HepG2 (cell line): ENCODE results near the gene CCDC57. TPM values are rescaled to one million over a fixed set of nuclear protein-coding genes. Genes with fewer than 3 reads are reported as not detected.

Experiments
- ATAC-seq: fragments of 200-7000 bp; cut with Tn5 transposase; 3 replicates; pipeline ENCODE4 v1.9.1; 2020; ENCODE audit warnings: mild to moderate bottlenecking, moderate library complexity
- BruUV-seq: library from RNA; stranded (reverse); fragments of 400-500 nt; replicated peaks from 2 replicates; lab custom pipeline; 2021; lab: Mats Ljungman, UMichigan
- CTCF ChIA-PET: fragments of 300-600 bp; formaldehyde crosslinking; extraction: SDS; loops from one replicate; lab custom pipeline; 2021; ENCODE audit warnings: low total read pairs, inconsistent platforms, low intra/inter-chr PET ratio; lab: Yijun Ruan, JAX
- POLR2A ChIA-PET: fragments of 350-600 bp; sonication (Branson Sonifier 250); formaldehyde crosslinking; loops from one replicate; lab custom pipeline; 2020; ENCODE audit warnings: antibody characterized with exemption, inconsistent platforms; lab: Yijun Ruan, JAX
- DNase-seq: peaks from one replicate; pipeline ENCODE4 v3.0.0-alpha.2; 2015; ENCODE audit warnings: low spot score
- FAIRE-seq: peaks from 3 replicates; lab custom pipeline; 2011; peaks lifted over from hg19 to GRCh38; lab: Jason Lieb, UNC
- H2AFZ ChIP-seq: one replicate; pipeline ENCODE4 v1.6.1; 2011; ENCODE audit warnings: low read length, inconsistent platforms
- H3K27ac ChIP-seq: fragments of 300-600 bp; 3 replicates; pipeline ENCODE4 v1.8.0; 2011; ENCODE audit warnings: mixed run types, mild to moderate bottlenecking, mixed read lengths, low read length, inconsistent platforms; ENCODE audit not compliant: insufficient read depth; ENCODE audit errors: extremely low read length
- H3K27me3 ChIP-seq, 2 experiments: fragments of 200-600 bp in 1 of 2; 2 replicates in 1 of 2; 3 replicates in 1 of 2; pipeline versions ENCODE4 v1.6.0 to v1.8.0; 2011; ENCODE audit warnings: low read length in 2 of 2, mild to moderate bottlenecking in 2 of 2, moderate library complexity in 2 of 2, inconsistent platforms in 1 of 2; ENCODE audit not compliant: insufficient read depth in 2 of 2, control insufficient read depth in 1 of 2
- H3K36me3 ChIP-seq, 2 experiments: fragments of 200-600 bp in 1 of 2; replicated peaks in 1 of 2; 2 replicates in 1 of 2; 3 replicates in 1 of 2; pipeline versions ENCODE4 v1.5.1 to v1.8.0; 2011; ENCODE audit warnings: low read length in 2 of 2, inconsistent platforms in 1 of 2; ENCODE audit not compliant: insufficient read depth in 2 of 2, control insufficient read depth in 1 of 2
- H3K4me1 ChIP-seq: 2 replicates; pipeline ENCODE4 v1.5.1; 2012; ENCODE audit warnings: low read length, inconsistent platforms; ENCODE audit not compliant: insufficient read depth
- H3K4me2 ChIP-seq: 2 replicates; pipeline ENCODE4 v1.6.0; 2011; ENCODE audit warnings: low read depth, low read length, inconsistent platforms
- H3K4me3 ChIP-seq, 3 experiments: fragments of 200-600 bp in 1 of 3; sonication (generic), shearing (Covaris generic) in 1 of 3; replicated peaks in 1 of 3; 2 replicates each; pipeline ENCODE4 v1.5.1; 2011 to 2016; ENCODE audit warnings: low read length in 3 of 3, inconsistent platforms in 2 of 3, low read depth in 2 of 3, mild to moderate bottlenecking in 2 of 3, control low read depth in 1 of 3, mixed read lengths in 1 of 3; ENCODE audit not compliant: insufficient read depth in 1 of 3
- H3K79me2 ChIP-seq: one replicate; pipeline ENCODE4 v1.6.1; 2011; ENCODE audit warnings: low read length, inconsistent platforms; ENCODE audit not compliant: insufficient read depth
- H3K9ac ChIP-seq: 2 replicates; pipeline ENCODE4 v1.6.0; 2011; ENCODE audit warnings: mild to moderate bottlenecking, low read depth, low read length, inconsistent platforms; ENCODE audit not compliant: insufficient read depth
- H3K9me3 ChIP-seq: 2 replicates; pipeline ENCODE4 v1.5.1; 2012; ENCODE audit warnings: mild to moderate bottlenecking, low read length
- H4K20me1 ChIP-seq: 2 replicates; pipeline ENCODE4 v1.6.0; 2011; ENCODE audit warnings: inconsistent platforms, mild to moderate bottlenecking, low read length, moderate library complexity; ENCODE audit not compliant: insufficient read depth
- CAMTA2 ChIP-seq: sonication (generic); formaldehyde crosslinking; IDR thresholded peaks from 2 replicates; pipeline ENCODE4 v1.4.0; 2020; ENCODE audit warnings: mild to moderate bottlenecking, missing genetic modification reagents, borderline replicate concordance
- ETV5 ChIP-seq: IDR thresholded peaks from 2 replicates; pipeline ENCODE4 v1.6.1; 2018; ENCODE audit warnings: missing biosample characterization, missing genetic modification reagents, inconsistent platforms, borderline replicate concordance
- HIC2 ChIP-seq: sonication (generic); formaldehyde crosslinking; IDR thresholded peaks from 2 replicates; pipeline ENCODE4 v1.9.0; 2022; ENCODE audit warnings: low read depth, missing genetic modification reagents
- HINFP ChIP-seq: sonication (generic); formaldehyde crosslinking; IDR thresholded peaks from 2 replicates; pipeline ENCODE4 v1.4.0; 2020; ENCODE audit warnings: low read depth, mild to moderate bottlenecking, missing genetic modification reagents
- KMT2B ChIP-seq: IDR thresholded peaks from 2 replicates; pipeline ENCODE4 v1.6.1; 2016; ENCODE audit warnings: missing genetic modification reagents, missing compliant biosample characterization
- SAP130 ChIP-seq: IDR thresholded peaks from 2 replicates; pipeline ENCODE4 v1.6.1; 2016; ENCODE audit warnings: low read depth
- ZNF318 ChIP-seq: sonication (generic); formaldehyde crosslinking; IDR thresholded peaks from 2 replicates; pipeline ENCODE4 v1.4.0; 2020; ENCODE audit warnings: mild to moderate bottlenecking, missing genetic modification reagents
- WGBS: methylation state at CpG from one replicate; pipeline ENCODE4 v1.1.6; 2017; ENCODE audit warnings: low lambda C conversion rate; 5-methylcytosine and 5-hydroxymethylcytosine counted together
- in situ Hi-C: cut with HindIII; loops from 2 replicates; pipeline ENCODE4 v1.10.0; 2017; ENCODE audit warnings: low pct_unique_long_range_greater_than_20kb; ENCODE audit not compliant: extremely low pct_ligation_motif_present
- intact Hi-C: fragments of 100-400 bp; cut with micrococcal nuclease; formaldehyde crosslinking; loops from one replicate; pipeline ENCODE4 v1.10.0; 2022; ENCODE audit not compliant: unreplicated experiment
- polyA plus RNA-seq, 8 experiments: library from polyadenylated mRNA; depleted of rRNA in 3 of 8; stranded (reverse) in 7 of 8; unstranded in 1 of 8; fragments of >200 nt; fragmentation: Illumina TruSeq in 4 of 8; extraction: Trizol in 4 of 8; gene quantifications; 2 replicates each; pipeline versions ENCODE4 v1.2.1 to v1.2.3, GENCODE V29; 2011 to 2016; ENCODE audit warnings: low read depth in 4 of 8, missing spikeins in 1 of 8, mixed read lengths in 1 of 8; ENCODE audit not compliant: insufficient read depth in 1 of 8
- total RNA-seq, 5 experiments: library from RNA; depleted of rRNA; stranded (reverse); fragments of >200 nt; fragmentation: Illumina TruSeq; extraction: Trizol; gene quantifications; 2 replicates each; pipeline ENCODE4 v1.2.3, GENCODE V29; 2016; ENCODE audit warnings: low read depth in 1 of 5

Gene CCDC57
- total and polyA plus RNA-seq, 2 of the 13 experiments (the other 11 are each of a cell fraction or from before 2014, with no cell fraction given): 59.3 to 59.9 TPM

- no peaks in the 10 kb centered on the region for H4K20me1 ChIP-seq
- FAIRE-seq (no peak), DNase-seq (peak; percentile 35), ATAC-seq (no peak)
- in situ Hi-C loops (no loop called here), intact Hi-C loops (no loop called here)
- ChIA-PET POLR2A (interaction anchor here (0.6 to 11.8 kb wide), 6 partner anchors 9 to 353 kb away, joined by 3 to 117 read pairs (median 18); partner anchors contain the start of gene SLC16A3), CTCF (interaction anchor here (1.0 kb wide), 1 partner anchor 9 kb away, joined by 3 read pairs; no protein-coding TSS in a partner anchor)
- H3K79me2 ChIP-seq: peaks cover 6% of the 10 kb centered on the region
- no peak overlapping the region for H2AFZ ChIP-seq
- peak overlapping the region; percentile 27 for H3K27ac ChIP-seq
- H3K4me1 ChIP-seq: peaks cover 81% of the 10 kb centered on the region
- no peaks in the 10 kb centered on the region for H3K9me3 ChIP-seq
- H3K9ac ChIP-seq: no peak overlapping the region
- H3K27me3 ChIP-seq: no peaks in the 10 kb centered on the region
- peak overlapping the region; percentile 34 for H3K4me2 ChIP-seq
- no peaks in the 10 kb centered on the region for H3K36me3 ChIP-seq
- BruUV-seq: no TSS peak
- H3K4me3 ChIP-seq: peak overlapping the region in 1 of 3 experiments; percentile 70; a peak in 1 of 6 replicates
- WGBS: 57% methylated on average over 17 of the region's 25 CpGs
- TF ChIP-seq SAP130 (CRISPR knock-in tag) (0 out of 2 replicates have a peak, but pooled peaks have one; percentile 11), ZNF318 (CRISPR knock-in tag) (no peak), ETV5 (CRISPR knock-in tag) (peak; percentile 34; the same call in 1 of the 2 replicates), HINFP (0 out of 2 replicates have a peak, but pooled peaks have one; percentile 19), HIC2 (CRISPR knock-in tag) (0 out of 2 replicates have a peak, but pooled peaks have one; percentile 42), KMT2B (CRISPR knock-in tag) (0 out of 2 replicates have a peak, but pooled peaks have one; percentile 14), CAMTA2 (no peak)
These were observed 2.7 kb upstream of the CCDC57 start for GRCh38 chr17:82215095-82215971.
